GM10266 (cell line): ENCODE results near the gene ATP6V0E2.
"Not testable (repeated sequence)": the region's sequence is repeated elsewhere in the genome, so short reads cannot be mapped to it uniquely, and the experiment has no call there.

Experiments
- DNase-seq: peaks from one replicate; pipeline ENCODE4 v3.0.0; 2012; ENCODE audit errors: extremely low spot score
- CTCF ChIP-seq: IDR thresholded peaks from 2 replicates; pipeline ENCODE4 v1.5.1; 2012; ENCODE audit warnings: mild to moderate bottlenecking, low read depth; ENCODE audit not compliant: control insufficient read depth, insufficient read depth; ENCODE audit errors: missing control alignments

The ATP6V0E2 gene

DNA sequence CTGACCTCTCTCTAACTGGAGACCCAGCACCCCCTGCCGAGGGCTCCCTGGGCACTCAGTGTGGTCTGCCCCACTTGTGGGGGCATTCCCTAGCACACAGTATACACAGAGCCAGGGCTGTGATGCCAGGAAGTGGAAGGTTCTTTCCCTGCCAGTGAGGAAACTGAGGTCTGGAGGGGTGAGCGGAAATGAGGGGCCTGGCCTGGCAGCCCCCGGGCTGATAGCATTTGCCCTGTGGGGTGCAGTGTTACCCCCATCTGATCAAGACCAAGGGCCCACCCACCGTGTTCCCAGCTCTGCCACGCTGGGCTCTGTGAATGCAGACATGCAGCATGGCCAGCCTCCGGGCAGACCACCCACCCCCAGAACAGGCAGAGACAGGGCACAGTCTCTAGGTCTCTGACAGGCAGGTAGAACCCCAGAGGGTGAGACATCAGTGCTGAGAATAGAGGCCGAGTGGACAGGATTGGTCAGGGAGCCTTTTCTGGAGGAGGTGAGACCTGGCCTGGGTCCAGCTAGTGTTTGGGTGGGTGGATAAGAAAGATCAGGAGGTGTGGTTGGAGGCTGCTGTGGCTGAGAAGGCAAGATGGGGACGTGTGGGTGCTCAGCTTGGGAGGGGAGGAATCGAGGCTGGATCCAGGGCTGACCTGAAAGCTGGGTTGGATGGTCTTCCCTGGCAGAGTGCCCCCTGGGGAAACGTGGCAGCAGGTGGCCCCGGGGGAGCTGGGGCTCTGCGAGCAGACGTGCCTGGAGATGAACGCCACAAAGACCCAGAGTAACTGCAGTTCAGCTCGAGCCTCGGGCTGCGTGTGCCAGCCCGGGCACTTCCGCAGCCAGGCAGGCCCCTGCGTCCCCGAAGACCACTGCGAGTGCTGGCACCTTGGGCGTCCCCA is 46.4 kb upstream of the ATP6V0E2 start:
- TF ChIP-seq CTCF = no peak
- no peak for DNase-seq

DNA sequence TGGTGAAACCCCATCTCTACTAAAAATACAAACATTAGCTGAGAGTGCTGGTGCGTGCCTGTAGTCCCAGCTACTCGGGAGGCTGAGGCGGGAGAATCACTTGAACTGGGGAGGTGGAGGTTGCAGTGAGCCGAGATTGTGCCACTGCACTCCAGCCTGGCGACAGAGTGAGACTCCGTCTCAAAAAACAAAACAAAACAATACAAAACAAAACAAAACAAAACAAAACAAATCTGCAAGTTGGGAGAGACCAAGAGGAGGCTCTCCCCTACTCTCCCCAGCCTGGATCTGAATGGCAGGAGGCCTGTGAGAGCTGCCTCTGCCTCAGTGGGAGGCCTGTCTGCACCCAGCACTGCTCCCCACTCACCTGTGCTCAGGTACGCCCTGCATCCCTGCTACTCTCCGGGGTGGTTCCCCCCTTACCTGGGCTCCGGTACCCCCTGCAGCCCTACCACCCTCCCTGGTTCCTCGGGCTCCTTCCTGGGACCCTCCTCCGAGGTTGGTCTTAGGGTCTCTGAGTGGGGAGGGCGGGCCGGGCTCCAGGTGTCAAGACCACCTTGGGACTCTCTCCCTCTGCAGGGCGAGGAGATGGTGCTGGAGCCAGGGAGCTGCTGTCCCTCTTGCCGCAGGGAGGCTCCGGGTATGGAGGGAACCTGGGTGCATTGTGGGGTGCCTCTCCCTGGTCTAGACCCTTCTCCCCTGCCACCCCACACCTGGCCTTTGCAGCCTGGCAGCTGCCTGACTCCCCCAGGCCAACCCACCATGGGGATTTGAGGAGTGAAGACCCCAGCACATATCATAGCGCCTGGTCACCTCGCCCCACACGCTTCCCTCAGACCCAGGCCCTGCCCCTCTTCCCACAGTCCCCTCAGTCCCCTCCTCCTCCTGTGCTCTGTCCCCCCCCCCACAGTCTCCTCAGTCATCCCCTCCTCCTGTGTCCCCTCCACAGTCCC is 45.1 kb upstream of the ATP6V0E2 start:
- no peak for DNase-seq
- TF ChIP-seq CTCF = no peak

DNA sequence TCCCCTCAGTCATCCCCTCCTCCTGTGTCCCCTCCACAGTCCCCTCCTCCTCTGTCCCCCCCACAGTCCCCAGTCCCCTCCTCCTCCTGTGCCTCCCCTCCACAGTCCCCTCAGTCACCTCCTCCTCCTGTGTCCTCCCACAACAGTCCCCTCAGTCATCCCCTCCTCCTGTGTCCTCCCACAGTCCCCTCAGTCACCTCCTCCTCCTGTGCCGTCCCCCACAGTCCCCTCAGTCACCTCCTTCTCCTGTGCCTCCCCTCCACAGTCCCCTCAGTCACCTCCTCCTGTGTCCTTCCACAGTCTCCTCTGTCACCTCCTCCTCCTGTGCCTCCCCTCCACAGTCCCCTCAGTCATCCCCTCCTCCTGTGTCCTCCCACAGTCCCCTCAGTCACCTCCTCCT is 43.2 kb upstream of the ATP6V0E2 start:
- DNase-seq = not testable (repeated sequence)

DNA sequence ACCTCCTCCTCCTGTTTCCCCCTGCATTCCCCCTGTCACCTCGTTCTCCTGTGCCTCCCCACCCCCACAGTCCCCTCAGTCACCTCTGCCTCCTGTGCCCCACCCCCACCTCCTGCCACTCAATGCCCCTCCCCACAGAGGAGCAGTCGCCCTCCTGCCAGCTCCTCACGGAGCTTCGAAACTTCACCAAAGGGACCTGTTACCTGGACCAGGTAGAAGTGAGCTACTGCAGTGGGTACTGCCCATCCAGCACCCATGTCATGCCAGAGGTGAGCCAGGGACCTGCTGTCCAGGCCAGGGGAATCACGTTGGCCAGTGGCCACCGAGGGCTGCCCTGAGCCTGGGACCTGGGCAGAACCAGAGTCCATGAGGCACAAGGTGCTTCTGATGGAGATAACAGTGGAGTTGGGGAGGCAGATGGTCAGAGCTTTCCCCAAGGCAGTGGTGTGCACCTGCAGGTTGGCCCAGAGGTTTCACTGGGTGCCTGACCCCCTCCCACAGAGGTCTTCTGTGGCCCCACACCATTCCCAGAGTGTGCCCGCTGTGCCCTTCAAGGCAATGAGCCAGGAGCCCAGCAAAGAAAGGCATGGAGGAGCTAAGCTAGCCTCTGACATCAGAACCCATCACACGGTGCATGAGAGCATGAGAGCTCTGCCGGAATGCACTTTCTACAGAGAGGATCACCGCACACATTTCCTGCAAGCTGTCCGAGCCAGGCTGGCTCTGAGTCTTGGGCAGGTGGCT is 42.6 kb upstream of the ATP6V0E2 start:
- no peak for TF ChIP-seq CTCF
- no peak for DNase-seq

- DNase-seq = no peak
- no peak for TF ChIP-seq CTCF
Observed at GRCh38 chr7:149831741-149832219, 42.0 kb upstream of the ATP6V0E2 start.

- TF ChIP-seq CTCF = no peak
- no peak for DNase-seq
Observed at GRCh38 chr7:149832332-149833041, 41.3 kb upstream of the ATP6V0E2 start.

GRCh38 chr7:149833495-149834130 is 40.2 kb upstream of the ATP6V0E2 start:
- DNase-seq = no peak
- TF ChIP-seq CTCF = no peak
